Effector memory CD4-positive, alpha-beta T cell (primary cell): Measurements from ENCODE around the gene CD300LB.
A peak's percentile ranks its signal among the peaks of the same experiment; 100 is the strongest.
"Not testable (repeated sequence)": the region's sequence is repeated elsewhere in the genome, so short reads cannot be mapped to it uniquely, and the experiment has no call there.

Experiments used
- DNase-seq, 3 donors: peaks; one replicate each; pipeline ENCODE4 v3.0.0-alpha.2; 2020
- H3K27ac ChIP-seq: 2 replicates; pipeline ENCODE4 v1.7.0; 2013; ENCODE audit warnings: mild to moderate bottlenecking, low read length, moderate library complexity; ENCODE audit not compliant: insufficient read depth, poor library complexity, severe bottlenecking
- H3K27me3 ChIP-seq: replicated peaks from 2 replicates; pipeline ENCODE4 v1.7.0; 2013; ENCODE audit warnings: mild to moderate bottlenecking, low read length; ENCODE audit not compliant: insufficient read depth, control insufficient read depth, poor library complexity, severe bottlenecking
- H3K36me3 ChIP-seq: 2 replicates; pipeline ENCODE4 v1.7.0; 2013; ENCODE audit warnings: mild to moderate bottlenecking, low read length, moderate library complexity; ENCODE audit not compliant: control insufficient read depth, insufficient read depth
- H3K4me1 ChIP-seq: 2 replicates; pipeline ENCODE4 v1.7.0; 2013; ENCODE audit warnings: low read length, mild to moderate bottlenecking; ENCODE audit not compliant: control insufficient read depth, insufficient read depth, poor library complexity, severe bottlenecking
- H3K4me3 ChIP-seq: 2 replicates; pipeline ENCODE4 v1.7.0; 2013; ENCODE audit warnings: low read length, low read depth, mild to moderate bottlenecking; ENCODE audit not compliant: insufficient read depth, poor library complexity, severe bottlenecking
- H3K9me3 ChIP-seq: 2 replicates; pipeline ENCODE4 v1.7.0; 2013; ENCODE audit warnings: mild to moderate bottlenecking, low read length, moderate library complexity; ENCODE audit not compliant: control insufficient read depth

CD300LB gene

DNA sequence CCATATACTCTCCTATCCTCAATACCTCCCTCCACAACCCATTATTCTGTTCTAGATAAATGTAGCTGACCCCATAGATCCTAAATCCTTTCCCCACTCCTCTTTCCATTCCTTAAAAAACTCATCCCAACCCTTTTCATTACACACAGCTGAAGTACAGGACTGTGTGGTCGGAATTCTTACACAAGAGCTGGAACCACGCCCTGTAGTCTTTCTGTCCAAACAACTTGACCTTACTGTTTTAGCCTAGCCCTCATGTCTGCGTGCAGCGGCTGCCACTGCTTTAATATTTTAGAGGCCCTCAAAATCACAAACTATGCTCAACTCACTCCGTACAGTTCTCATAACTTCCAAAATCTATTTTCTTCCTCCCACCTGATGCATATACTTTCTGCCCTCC, 27.3 kb downstream of the CD300LB start:
- not testable (repeated sequence) for H3K9me3 ChIP-seq, H3K4me3 ChIP-seq, H3K4me1 ChIP-seq, DNase-seq, H3K27ac ChIP-seq, H3K27me3 ChIP-seq, H3K36me3 ChIP-seq

DNA sequence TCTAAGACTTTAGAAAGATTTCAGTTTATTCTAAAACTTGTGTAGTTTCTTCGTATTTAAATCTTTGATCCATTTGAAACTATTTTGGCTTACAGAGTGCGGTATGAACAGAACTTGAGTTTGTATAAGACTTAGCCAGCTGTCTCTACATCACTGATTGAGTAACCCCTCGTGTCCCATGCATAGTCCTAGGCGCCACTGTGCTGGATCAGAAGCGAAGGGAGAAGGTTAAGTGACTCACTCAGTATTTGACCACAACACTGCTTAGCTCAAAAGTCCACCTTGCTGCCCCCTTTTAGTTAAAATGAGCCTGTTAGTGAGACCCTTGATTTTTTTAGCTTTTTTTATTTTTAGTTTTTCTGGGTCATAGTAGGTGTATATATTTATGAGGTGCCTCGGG, 28.4 kb downstream of the CD300LB start:
- Histone ChIP-seq H3K4me3 (no peak overlapping the region), H3K4me1 (no peaks in the 10 kb centered on the region), H3K9me3 (no peaks in the 10 kb centered on the region), H3K27ac (no peak overlapping the region), H3K36me3 (no peaks in the 10 kb centered on the region), H3K27me3 (no peaks in the 10 kb centered on the region)
- no peak for DNase-seq

DNA sequence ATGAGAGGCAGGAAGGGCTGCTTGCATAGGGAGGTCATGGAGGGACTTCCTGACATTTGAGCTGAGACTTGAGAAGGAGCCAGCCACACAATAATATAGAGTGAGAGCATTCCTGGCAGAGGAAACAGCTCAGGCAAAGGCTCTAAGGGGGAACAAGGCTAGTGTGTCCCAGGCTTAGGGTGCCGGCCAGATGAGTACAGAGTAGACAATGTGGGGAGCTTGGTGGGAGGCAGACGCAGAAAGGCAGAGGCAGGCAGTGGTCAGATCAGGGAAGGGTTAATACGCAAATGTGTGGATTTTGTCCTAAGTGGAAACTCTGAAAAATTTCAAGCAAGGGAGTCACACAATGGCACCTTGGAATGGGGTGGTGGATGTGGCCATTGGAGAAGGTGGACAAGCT, 31.3 kb downstream of the CD300LB start:
- H3K27ac ChIP-seq, result no peak overlapping the region
- no peaks in the 10 kb centered on the region for H3K36me3 ChIP-seq
- no peaks in the 10 kb centered on the region for H3K27me3 ChIP-seq
- DNase-seq, result no peak
- no peaks in the 10 kb centered on the region for H3K4me1 ChIP-seq
- no peaks in the 10 kb centered on the region for H3K9me3 ChIP-seq
- H3K4me3 ChIP-seq, result no peak overlapping the region

DNA sequence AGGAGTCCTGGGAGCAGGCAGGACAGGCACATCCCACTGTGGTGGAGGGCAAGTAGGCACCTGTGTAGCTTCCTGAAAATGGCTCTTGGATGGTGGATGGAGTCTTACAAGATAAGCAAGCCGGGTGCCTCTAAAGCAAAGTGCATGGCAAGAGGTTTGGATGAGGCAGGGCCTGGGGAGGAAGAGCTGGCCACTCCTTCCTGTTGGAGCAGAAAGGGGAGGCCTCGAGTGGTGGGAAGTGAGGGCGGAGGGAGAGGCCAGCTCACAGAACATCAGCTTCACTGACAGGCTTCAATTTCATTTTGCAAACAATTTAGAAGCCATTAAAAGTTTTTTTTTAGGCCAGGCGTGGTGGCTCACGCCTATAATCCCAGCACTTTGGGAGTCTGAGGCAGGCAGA, 33.8 kb downstream of the CD300LB start:
- H3K9me3 ChIP-seq, result no peaks in the 10 kb centered on the region

DNA sequence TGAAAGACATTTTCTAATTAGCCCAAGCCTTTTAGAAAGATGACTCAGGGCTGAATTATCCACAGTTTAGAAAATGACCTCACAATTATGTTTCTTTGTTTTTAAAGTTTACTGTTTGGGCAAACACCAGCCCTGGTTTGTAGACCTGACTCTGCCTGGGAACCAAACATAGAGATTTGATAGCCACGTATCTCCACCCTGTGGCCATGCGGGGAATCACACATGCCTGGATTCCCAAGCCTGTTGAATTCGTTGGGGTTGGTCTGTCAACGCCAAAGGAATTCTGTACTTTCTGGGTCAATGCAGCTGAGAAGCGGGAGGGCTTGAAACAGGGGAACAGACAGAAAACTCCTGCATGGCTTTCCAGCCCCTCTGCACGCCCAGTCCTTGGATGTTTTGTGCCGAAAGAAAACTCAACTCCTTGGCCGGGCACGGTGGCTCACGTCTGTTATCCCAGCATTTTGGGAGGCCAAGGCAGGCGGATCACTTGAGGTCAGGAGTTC, 37.9 kb downstream of the CD300LB start:
- Histone ChIP-seq H3K4me1 (no peaks in the 10 kb centered on the region), H3K9me3 (no peaks in the 10 kb centered on the region), H3K27ac (no peak overlapping the region), H3K4me3 (no peak overlapping the region), H3K27me3 (no peaks in the 10 kb centered on the region), H3K36me3 (no peaks in the 10 kb centered on the region)
- DNase-seq, result peak; percentile 37 to 51 (median 41)

More for the DNA sequence above, 33.8 kb downstream of the CD300LB start:
- Histone ChIP-seq H3K27me3 (no peaks in the 10 kb centered on the region), H3K27ac (no peak overlapping the region), H3K4me1 (no peaks in the 10 kb centered on the region), H3K4me3 (no peak overlapping the region), H3K36me3 (no peaks in the 10 kb centered on the region)
- no peak for DNase-seq

DNA sequence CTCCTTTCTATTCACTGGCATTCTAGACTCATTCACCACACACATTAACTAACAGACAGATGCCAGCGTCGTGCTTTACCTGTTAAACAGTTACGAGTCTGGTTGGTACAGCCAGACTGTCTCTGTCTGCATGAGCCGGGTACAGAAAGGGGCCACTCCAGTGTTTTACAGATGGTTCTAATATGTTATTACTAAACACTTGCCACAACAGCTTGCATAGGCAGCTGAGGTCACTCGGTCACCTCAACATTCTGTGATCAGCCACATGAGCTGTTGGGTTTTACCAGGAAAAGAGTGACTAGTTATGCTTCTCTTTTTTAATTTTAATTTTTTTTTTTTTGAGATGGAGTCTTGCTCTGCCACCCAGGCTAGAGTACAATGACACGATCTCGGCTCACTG, 39.6 kb downstream of the CD300LB start:
- Histone ChIP-seq H3K4me1 (no peaks in the 10 kb centered on the region), H3K27me3 (no peaks in the 10 kb centered on the region), H3K27ac (no peak overlapping the region), H3K4me3 (no peak overlapping the region), H3K36me3 (no peaks in the 10 kb centered on the region), H3K9me3 (no peaks in the 10 kb centered on the region)
- no peak for DNase-seq

DNA sequence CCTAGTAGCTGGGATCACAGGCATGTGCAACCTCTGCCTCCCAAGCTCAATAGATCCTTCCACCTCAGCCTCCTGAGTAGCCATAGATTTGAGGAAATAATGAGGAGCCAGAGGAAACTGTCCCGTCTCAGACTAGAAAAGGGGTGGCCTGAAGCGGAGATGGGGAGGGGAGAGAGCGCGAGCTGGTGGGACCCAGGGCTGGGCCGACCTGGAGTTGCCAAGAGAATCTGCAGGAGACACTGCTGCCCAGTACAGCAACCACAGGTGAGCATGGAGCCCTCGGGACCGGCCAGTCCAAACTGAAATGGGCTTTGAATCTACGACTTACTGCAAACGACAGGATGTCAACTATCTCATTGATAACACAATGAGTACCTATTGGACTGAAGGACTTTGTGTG, 40.6 kb downstream of the CD300LB start:
- H3K27ac ChIP-seq, result no peak overlapping the region
- DNase-seq, result no peak

DNA sequence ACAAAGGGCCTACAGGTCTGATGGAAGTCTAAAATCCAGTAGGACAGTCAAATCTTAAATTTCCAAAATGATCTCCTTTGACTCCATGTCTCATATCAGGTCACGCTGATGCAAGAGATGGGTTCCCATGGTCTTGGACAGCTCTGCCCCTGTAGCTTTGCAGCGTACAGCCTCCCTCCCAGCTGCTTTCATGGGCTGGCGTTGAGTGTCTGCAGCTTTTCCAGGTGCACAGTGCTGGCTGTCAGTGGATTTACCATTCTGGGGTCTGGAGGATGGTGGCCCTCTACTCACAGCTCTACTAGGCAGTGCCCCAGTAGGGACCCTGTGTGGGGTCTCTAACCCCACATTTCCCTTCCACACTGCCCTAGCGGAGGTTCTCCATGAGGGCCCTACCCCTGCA, 43.0 kb downstream of the CD300LB start:
- H3K36me3 ChIP-seq, H3K27ac ChIP-seq, H3K4me3 ChIP-seq, H3K4me1 ChIP-seq, H3K9me3 ChIP-seq, H3K27me3 ChIP-seq, DNase-seq: not testable (repeated sequence)

More for the DNA sequence above, 40.6 kb downstream of the CD300LB start:
- Histone ChIP-seq H3K4me1 (no peaks in the 10 kb centered on the region), H3K9me3 (no peaks in the 10 kb centered on the region), H3K27me3 (no peaks in the 10 kb centered on the region), H3K36me3 (no peaks in the 10 kb centered on the region), H3K4me3 (no peak overlapping the region)

DNA sequence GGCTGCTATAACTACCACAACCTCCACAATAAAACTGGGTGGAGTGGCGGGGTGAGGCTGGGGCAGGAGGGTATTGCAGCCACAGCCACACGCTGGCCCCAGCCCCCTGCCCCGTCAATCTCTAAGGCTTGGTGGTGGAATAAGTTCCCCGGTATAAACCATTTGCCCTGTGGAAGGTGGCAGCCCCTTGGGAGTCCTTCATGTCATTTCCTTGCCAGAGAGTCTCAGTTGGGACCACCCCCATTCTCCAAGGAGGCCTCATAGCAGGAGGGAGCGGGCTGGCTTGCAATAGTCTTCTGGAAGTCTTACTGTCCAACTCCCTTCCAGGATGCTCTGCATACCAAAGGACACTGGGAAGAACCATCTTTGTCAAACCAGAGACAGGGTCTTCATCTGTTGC, 45.4 kb downstream of the CD300LB start:
- no peaks in the 10 kb centered on the region for H3K36me3 ChIP-seq
- H3K27me3 ChIP-seq, result no peaks in the 10 kb centered on the region
- DNase-seq, result no peak

DNA sequence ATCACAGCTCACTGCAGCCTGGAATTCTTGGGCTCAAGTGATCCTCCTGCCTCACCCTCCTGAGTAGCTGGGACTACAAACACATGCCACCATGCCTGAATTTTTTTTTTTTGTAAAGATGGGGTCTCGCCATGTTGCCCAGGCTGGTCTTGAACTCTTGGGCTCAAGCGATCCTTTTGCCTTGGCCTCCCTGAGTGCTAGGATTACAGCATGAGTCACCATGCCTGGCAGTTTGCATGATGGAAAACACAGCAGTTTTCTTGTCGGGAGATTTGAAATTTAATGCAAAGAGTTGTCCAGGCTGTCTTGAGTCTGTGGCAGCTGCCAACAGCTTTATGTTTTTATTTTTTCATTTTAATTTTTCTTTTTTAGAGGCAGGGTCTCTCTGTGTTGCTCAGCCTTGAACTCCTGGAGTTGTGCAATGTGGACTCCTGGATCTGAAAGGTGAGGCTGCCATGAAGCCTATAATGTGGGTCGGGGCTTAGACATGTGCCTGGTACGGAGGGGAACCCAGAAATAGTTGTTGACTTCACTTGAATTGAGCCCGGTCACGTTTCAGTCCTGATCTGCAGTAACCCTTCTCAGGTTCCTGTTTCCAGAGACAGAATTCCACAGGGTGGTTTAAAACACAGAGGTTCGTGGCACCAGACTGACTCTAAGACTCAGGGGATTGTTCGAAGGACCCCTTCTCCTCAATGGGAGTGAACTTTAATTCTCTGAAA, 46.1 kb downstream of the CD300LB start:
- H3K27ac ChIP-seq, result no peak overlapping the region
- no peak overlapping the region for H3K4me3 ChIP-seq
- H3K36me3 ChIP-seq, result no peaks in the 10 kb centered on the region
- H3K27me3 ChIP-seq, result no peaks in the 10 kb centered on the region
- H3K9me3 ChIP-seq, result no peaks in the 10 kb centered on the region
- no peak for DNase-seq
- no peaks in the 10 kb centered on the region for H3K4me1 ChIP-seq

More for the DNA sequence above, 45.4 kb downstream of the CD300LB start:
- Histone ChIP-seq H3K9me3 (no peaks in the 10 kb centered on the region), H3K4me3 (no peak overlapping the region), H3K4me1 (no peaks in the 10 kb centered on the region), H3K27ac (no peak overlapping the region)
